HepG2 (cell line): ENCODE results near the gene ANKEF1. TPM values are rescaled to one million over a fixed set of nuclear protein-coding genes. Genes with fewer than 3 reads are reported as not detected.

ENCODE experiments used
- BRF2 ChIP-seq: sonication (generic); formaldehyde crosslinking; IDR thresholded peaks from 2 replicates; pipeline ENCODE4 v1.8.1; 2022; ENCODE audit warnings: mild to moderate bottlenecking, missing genetic modification reagents
- HBP1 ChIP-seq: IDR thresholded peaks from 2 replicates; pipeline ENCODE4 v1.6.1; 2016; ENCODE audit warnings: low read depth, control low read depth
- HNRNPUL1 ChIP-seq: fragments of 200-400 bp; formaldehyde crosslinking; IDR thresholded peaks from 2 replicates; pipeline ENCODE4 v1.6.1; 2017; ENCODE audit warnings: low read depth, mild to moderate bottlenecking, low read length, moderate library complexity
- KIAA2018 ChIP-seq: sonication (generic); formaldehyde crosslinking; IDR thresholded peaks from 2 replicates; pipeline ENCODE4 v1.5.0; 2020; ENCODE audit warnings: mild to moderate bottlenecking, missing genetic modification reagents, borderline replicate concordance
- MAZ ChIP-seq, 2 experiments: sonication (generic) in 1 of 2; formaldehyde crosslinking in 1 of 2; IDR thresholded peaks; 2 replicates each; pipeline versions ENCODE4 v1.5.0 to v1.6.1; 2012 to 2020; ENCODE audit warnings: low read depth in 2 of 2, mild to moderate bottlenecking in 2 of 2, borderline replicate concordance in 1 of 2, improper control_type of control experiment in 1 of 2, low read length in 1 of 2, missing genetic modification reagents in 1 of 2, moderate library complexity in 1 of 2
- NFE2 ChIP-seq: sonication (generic); formaldehyde crosslinking; IDR thresholded peaks from 2 replicates; pipeline ENCODE4 v1.4.0; 2020; ENCODE audit warnings: missing genetic modification reagents
- SKIL ChIP-seq: sonication (generic); formaldehyde crosslinking; IDR thresholded peaks from 2 replicates; pipeline ENCODE4 v1.8.0; 2022; ENCODE audit warnings: missing genetic modification reagents, mild to moderate bottlenecking, moderate library complexity, borderline replicate concordance
- SOX13 ChIP-seq, 3 experiments: fragments of 450-650 bp in 1 of 3; sonication (generic) in 1 of 3; formaldehyde crosslinking in 1 of 3; IDR thresholded peaks in 2 of 3; conservative IDR thresholded peaks in 1 of 3; 2 replicates each; pipeline versions ENCODE4 v1.5.0 to v1.6.1; 2016 to 2020; ENCODE audit warnings: antibody characterized with exemption in 1 of 3, mild to moderate bottlenecking in 1 of 3, missing compliant biosample characterization in 1 of 3, missing genetic modification reagents in 1 of 3, moderate library complexity in 1 of 3
- WIZ ChIP-seq: sonication (generic); formaldehyde crosslinking; IDR thresholded peaks from 2 replicates; pipeline ENCODE4 v1.5.1; 2020; ENCODE audit warnings: mild to moderate bottlenecking, missing genetic modification reagents
- ZBTB7A ChIP-seq: sonication (generic); formaldehyde crosslinking; IDR thresholded peaks from 2 replicates; pipeline ENCODE4 v1.8.0; 2022; ENCODE audit warnings: mild to moderate bottlenecking, missing genetic modification reagents
- ZNF451 ChIP-seq: sonication (generic); formaldehyde crosslinking; IDR thresholded peaks from 2 replicates; pipeline ENCODE4 v1.5.0; 2020; ENCODE audit warnings: mild to moderate bottlenecking, missing genetic modification reagents
- ZNF672 ChIP-seq: sonication (generic); formaldehyde crosslinking; IDR thresholded peaks from 2 replicates; pipeline ENCODE4 v1.8.1; 2022; ENCODE audit warnings: missing genetic modification reagents
- ZSCAN9 ChIP-seq: IDR thresholded peaks from 2 replicates; pipeline ENCODE4 v1.6.1; 2016; ENCODE audit warnings: borderline replicate concordance
- polyA plus RNA-seq, 8 experiments: library from polyadenylated mRNA; depleted of rRNA in 3 of 8; stranded (reverse) in 7 of 8; unstranded in 1 of 8; fragments of >200 nt; fragmentation: Illumina TruSeq in 4 of 8; extraction: Trizol in 4 of 8; gene quantifications; 2 replicates each; pipeline versions ENCODE4 v1.2.1 to v1.2.3, GENCODE V29; 2011 to 2016; ENCODE audit warnings: low read depth in 4 of 8, missing spikeins in 1 of 8, mixed read lengths in 1 of 8; ENCODE audit not compliant: insufficient read depth in 1 of 8
- total RNA-seq, 5 experiments: library from RNA; depleted of rRNA; stranded (reverse); fragments of >200 nt; fragmentation: Illumina TruSeq; extraction: Trizol; gene quantifications; 2 replicates each; pipeline ENCODE4 v1.2.3, GENCODE V29; 2016; ENCODE audit warnings: low read depth in 1 of 5

ANKEF1 gene
- total and polyA plus RNA-seq, 2 of the 13 experiments (the other 11 are each of a cell fraction or from before 2014, with no cell fraction given), result 3.1 to 8.6 TPM

GRCh38 chr20:10034717-10035571 lies at the start of gene ANKEF1 (continued):
- no peak; the same call in 1 of the 2 replicates for TF ChIP-seq KIAA2018 (CRISPR knock-in tag)
- TF ChIP-seq ZSCAN9 (CRISPR knock-in tag), result peak; percentile 95
- peak; percentile 90 for TF ChIP-seq HNRNPUL1
- no peak for TF ChIP-seq SOX13 (IDR thresholded peaks at IDR 0.05)
- TF ChIP-seq SOX13 (CRISPR knock-in tag; conservative IDR thresholded peaks at IDR 0.05 in 1 of 2, IDR thresholded peaks at IDR 0.05 in 1 of 2), result no peak
- TF ChIP-seq WIZ (CRISPR knock-in tag), result 0 out of 2 replicates have a peak, but pooled peaks have one; percentile 62
- TF ChIP-seq SKIL (CRISPR knock-in tag), result 0 out of 2 replicates have a peak, but pooled peaks have one; percentile 6
- peak; percentile 65; the same call in 1 of the 2 replicates for TF ChIP-seq HBP1 (CRISPR knock-in tag)
- TF ChIP-seq ZNF672, result 0 out of 2 replicates have a peak, but pooled peaks have one; percentile 57
- TF ChIP-seq BRF2 (CRISPR knock-in tag), result peak; percentile 95
- TF ChIP-seq NFE2 (CRISPR knock-in tag), result peak; percentile 53; the same call in 1 of the 2 replicates
- peak; percentile 97 for TF ChIP-seq ZNF451
- peak; percentile 83; the same call in 1 of the 2 replicates for TF ChIP-seq MAZ (IDR thresholded peaks at IDR 0.05; ENCODE audit: borderline replicate concordance, low read depth, low read length)
- TF ChIP-seq MAZ (CRISPR knock-in tag; IDR thresholded peaks at IDR 0.05; ENCODE audit: low read depth), result peak; percentile 66; the same call in 1 of the 2 replicates
- no peak; the same call in 1 of the 2 replicates for TF ChIP-seq ZBTB7A
